RWPE2 (cell line): ENCODE data around the gene PRKAG2.

ENCODE experiments used
- ATAC-seq: fragments of 200-7000 bp; cut with Tn5 transposase; 3 replicates; pipeline ENCODE4 v1.9.1; 2021; ENCODE audit warnings: low read depth
- DNase-seq: peaks from one replicate; pipeline ENCODE4 v3.0.0-alpha.2; 2020; ENCODE audit warnings: low spot score
- H3K27ac ChIP-seq: fragments of 450-650 bp; 2 replicates; pipeline ENCODE4 v1.5.1; 2017; ENCODE audit warnings: mild to moderate bottlenecking; ENCODE audit not compliant: poor library complexity, severe bottlenecking
- H3K27me3 ChIP-seq: fragments of 250-450 bp; sonication (Bioruptor Pico); 2 replicates; pipeline ENCODE4 v1.5.1; 2021; ENCODE audit warnings: mild to moderate bottlenecking, moderate library complexity; ENCODE audit not compliant: insufficient read depth, poor library complexity, severe bottlenecking
- H3K36me3 ChIP-seq: fragments of 250-450 bp; sonication (Bioruptor Pico); 2 replicates; pipeline ENCODE4 v1.5.1; 2020; ENCODE audit warnings: low read depth, mild to moderate bottlenecking, moderate library complexity
- H3K4me1 ChIP-seq: fragments of 250-450 bp; sonication (Bioruptor Pico); 2 replicates; pipeline ENCODE4 v1.5.1; 2021; ENCODE audit warnings: mild to moderate bottlenecking, moderate library complexity; ENCODE audit not compliant: insufficient read depth, poor library complexity, severe bottlenecking
- H3K4me3 ChIP-seq: fragments of 250-450 bp; sonication (Bioruptor Pico); 2 replicates; pipeline ENCODE4 v1.5.1; 2021; ENCODE audit warnings: mild to moderate bottlenecking, moderate library complexity; ENCODE audit not compliant: severe bottlenecking
- H3K9me3 ChIP-seq: fragments of 250-450 bp; sonication (Bioruptor Pico); 2 replicates; pipeline ENCODE4 v1.5.1; 2021; ENCODE audit warnings: mild to moderate bottlenecking, moderate library complexity; ENCODE audit not compliant: severe bottlenecking
- CTCF ChIP-seq: fragments of 450-650 bp; IDR thresholded peaks from one replicate; pipeline ENCODE4 v1.5.1; 2017; ENCODE audit warnings: mild to moderate bottlenecking, moderate library complexity; ENCODE audit not compliant: poor library complexity, severe bottlenecking

The PRKAG2 gene

GRCh38 chr7:151840088-151840910, 36.6 kb downstream of the PRKAG2 start:
- H3K4me3 ChIP-seq, result no peak overlapping the region
- no peaks in the 10 kb centered on the region for H3K9me3 ChIP-seq
- H3K36me3 ChIP-seq, result no peaks in the 10 kb centered on the region
- no peak for ATAC-seq
- TF ChIP-seq CTCF, result no peak
- no peaks in the 10 kb centered on the region for H3K27me3 ChIP-seq
- H3K4me1 ChIP-seq, result no peaks in the 10 kb centered on the region
- DNase-seq, result peak; percentile 45
- no peak overlapping the region for H3K27ac ChIP-seq

GRCh38 chr7:151839451-151839921, 37.4 kb downstream of the PRKAG2 start:
- ATAC-seq, result no peak
- Histone ChIP-seq H3K36me3 (no peaks in the 10 kb centered on the region), H3K9me3 (no peaks in the 10 kb centered on the region), H3K4me3 (no peak overlapping the region), H3K4me1 (no peaks in the 10 kb centered on the region), H3K27me3 (no peaks in the 10 kb centered on the region), H3K27ac (no peak overlapping the region)
- TF ChIP-seq CTCF, result no peak
- DNase-seq, result peak; percentile 33

- Histone ChIP-seq H3K9me3 (no peaks in the 10 kb centered on the region), H3K4me1 (no peaks in the 10 kb centered on the region), H3K4me3 (no peak overlapping the region), H3K27ac (no peak overlapping the region), H3K27me3 (no peaks in the 10 kb centered on the region), H3K36me3 (no peaks in the 10 kb centered on the region)
- ATAC-seq (no peak), DNase-seq (peak; percentile 23)
- TF ChIP-seq CTCF, result no peak
Measured at GRCh38 chr7:151838861-151839381, 38.0 kb downstream of the PRKAG2 start.

- Histone ChIP-seq H3K27ac (no peak overlapping the region), H3K9me3 (no peaks in the 10 kb centered on the region), H3K27me3 (no peaks in the 10 kb centered on the region)
Measured at GRCh38 chr7:151838072-151838471, 38.8 kb downstream of the PRKAG2 start.

More at GRCh38 chr7:151838072-151838471, 38.8 kb downstream of the PRKAG2 start:
- Histone ChIP-seq H3K36me3 (no peaks in the 10 kb centered on the region), H3K4me1 (no peaks in the 10 kb centered on the region), H3K4me3 (no peak overlapping the region)
- DNase-seq (peak; percentile 59), ATAC-seq (no peak)
- TF ChIP-seq CTCF, result no peak
